ENCODE results near the gene RP9. TPM values are rescaled to one million over a fixed set of nuclear protein-coding genes. Genes with fewer than 3 reads are reported as not detected.
A peak's percentile ranks its signal among the peaks of the same experiment; 100 is the strongest.

RP9 gene
- total and polyA plus RNA-seq, 9 of the 15 experiments (the other 6 are each of a cell fraction or from before 2014, with no cell fraction given): 10.7 to 44.8 (median 33.4) TPM

GRCh38 chr7:33128990-33129805, 20.0 kb upstream of the RP9 start, which contains the start of gene BBS9 (continued):
- no peak for TF ChIP-seq ZBTB12 (CRISPR knock-in tag; IDR thresholded peaks at IDR 0.05)
- peak; percentile 49; the same call in 1 of the 2 replicates for TF ChIP-seq ETS1 (conservative IDR thresholded peaks at IDR 0.05; ENCODE audit: control insufficient read depth, low read depth, low read length)
- no peak for TF ChIP-seq E2F8 (IDR thresholded peaks at IDR 0.05; ENCODE audit: low read depth, partially characterized antibody)
- no peak for TF ChIP-seq ARID3B (CRISPR knock-in tag; IDR thresholded peaks at IDR 0.05; ENCODE audit: borderline replicate concordance)
- TF ChIP-seq ZNF316 (IDR thresholded peaks at IDR 0.05): no peak
- TF ChIP-seq ARID4B (CRISPR knock-in tag; IDR thresholded peaks at IDR 0.05): no peak
- TF ChIP-seq ZFP30 (CRISPR knock-in tag; IDR thresholded peaks at IDR 0.05; ENCODE audit: borderline replicate concordance): no peak
- no peak for TF ChIP-seq ZNF175 (CRISPR knock-in tag; IDR thresholded peaks at IDR 0.05; ENCODE audit: low read depth)
- peak; percentile 50 for TF ChIP-seq GABPA (tag; conservative IDR thresholded peaks at IDR 0.05; ENCODE audit: low read depth)
- no peak for TF ChIP-seq SMARCC2 (IDR thresholded peaks at IDR 0.05; ENCODE audit: low read depth)
- no peak for TF ChIP-seq NELFE (IDR thresholded peaks at IDR 0.05; ENCODE audit: insufficient read depth, insufficient read length)
- peak; percentile 69 for TF ChIP-seq NFIC (IDR thresholded peaks at IDR 0.05)
- peak; percentile 55 for TF ChIP-seq POU5F1 (IDR thresholded peaks at IDR 0.05; ENCODE audit: borderline replicate concordance, low read depth, low read length, partially characterized antibody)
- TF ChIP-seq CGGBP1 (CRISPR knock-in tag; IDR thresholded peaks at IDR 0.05): no peak
